AG09319 (cell line): ENCODE results near the gene DNAJC15.

Experiments used
- DNase-seq: peaks from one replicate; pipeline ENCODE4 v3.0.0-alpha.2; 2010; ENCODE audit warnings: low read depth; ENCODE audit errors: extremely low read depth
- TF ChIP-seq, protein P1 (sequence below): IDR thresholded peaks from 2 replicates; pipeline ENCODE4 v1.5.1; 2011; ENCODE audit warnings: low read depth, mild to moderate bottlenecking, inconsistent platforms, low read length, moderate library complexity

The DNAJC15 gene

GRCh38 chr13:43119206-43119605, 95.8 kb downstream of the DNAJC15 start:
- no peak for DNase-seq
- TF ChIP-seq, protein P1, sequence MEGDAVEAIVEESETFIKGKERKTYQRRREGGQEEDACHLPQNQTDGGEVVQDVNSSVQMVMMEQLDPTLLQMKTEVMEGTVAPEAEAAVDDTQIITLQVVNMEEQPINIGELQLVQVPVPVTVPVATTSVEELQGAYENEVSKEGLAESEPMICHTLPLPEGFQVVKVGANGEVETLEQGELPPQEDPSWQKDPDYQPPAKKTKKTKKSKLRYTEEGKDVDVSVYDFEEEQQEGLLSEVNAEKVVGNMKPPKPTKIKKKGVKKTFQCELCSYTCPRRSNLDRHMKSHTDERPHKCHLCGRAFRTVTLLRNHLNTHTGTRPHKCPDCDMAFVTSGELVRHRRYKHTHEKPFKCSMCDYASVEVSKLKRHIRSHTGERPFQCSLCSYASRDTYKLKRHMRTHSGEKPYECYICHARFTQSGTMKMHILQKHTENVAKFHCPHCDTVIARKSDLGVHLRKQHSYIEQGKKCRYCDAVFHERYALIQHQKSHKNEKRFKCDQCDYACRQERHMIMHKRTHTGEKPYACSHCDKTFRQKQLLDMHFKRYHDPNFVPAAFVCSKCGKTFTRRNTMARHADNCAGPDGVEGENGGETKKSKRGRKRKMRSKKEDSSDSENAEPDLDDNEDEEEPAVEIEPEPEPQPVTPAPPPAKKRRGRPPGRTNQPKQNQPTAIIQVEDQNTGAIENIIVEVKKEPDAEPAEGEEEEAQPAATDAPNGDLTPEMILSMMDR = no peak

- no peak for DNase-seq
- TF ChIP-seq, protein P1 = no peak
These were observed 99.4 kb downstream of the DNAJC15 start for GRCh38 chr13:43122791-43123190.

DNA sequence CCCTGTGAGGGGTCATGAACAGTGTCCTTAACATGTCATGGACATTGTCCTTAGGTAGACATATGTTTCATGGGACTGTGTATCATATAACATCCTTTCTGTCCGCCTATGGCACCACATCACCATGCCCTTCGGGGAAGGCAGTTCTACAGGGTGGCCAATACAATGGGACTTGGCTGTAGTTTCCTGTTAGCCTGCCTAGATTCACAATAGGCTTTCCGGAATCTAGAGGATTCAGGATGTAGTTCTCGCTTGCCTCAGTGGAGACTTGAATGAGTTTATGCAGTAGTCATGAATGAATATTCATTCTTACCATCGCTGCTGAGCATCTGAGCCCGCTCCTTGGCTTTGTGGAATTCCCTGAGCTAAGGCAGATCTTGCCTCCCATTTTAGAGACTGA, 100.5 kb downstream of the DNAJC15 start:
- TF ChIP-seq, protein P1 = no peak
- DNase-seq = no peak

- no peak for DNase-seq
- TF ChIP-seq, protein P1 = no peak
These were observed 101.1 kb downstream of the DNAJC15 start for GRCh38 chr13:43124490-43124889.

DNA sequence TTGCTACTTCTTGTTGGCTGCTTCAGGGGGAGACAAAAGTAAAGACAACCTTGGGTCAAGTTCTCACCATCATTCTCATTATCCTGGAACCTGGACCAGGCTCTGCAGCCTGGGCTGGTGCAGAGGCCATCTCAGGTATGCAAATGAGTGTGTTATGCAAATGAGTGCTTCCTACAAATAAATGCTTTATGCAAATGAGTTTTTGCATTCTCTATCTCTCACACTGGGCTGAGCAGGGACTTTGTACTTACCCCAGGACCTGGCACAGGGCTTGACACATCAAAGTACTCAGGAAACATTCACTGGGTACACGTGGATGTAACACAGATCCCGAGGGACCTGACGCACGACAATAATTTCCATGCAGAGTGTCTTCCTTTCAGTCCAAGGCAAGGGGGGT, 103.0 kb downstream of the DNAJC15 start:
- TF ChIP-seq, protein P1 = no peak
- DNase-seq = no peak

- TF ChIP-seq, protein P1 = no peak
- DNase-seq = no peak
These were observed 103.9 kb downstream of the DNAJC15 start for GRCh38 chr13:43127103-43127798.

DNA sequence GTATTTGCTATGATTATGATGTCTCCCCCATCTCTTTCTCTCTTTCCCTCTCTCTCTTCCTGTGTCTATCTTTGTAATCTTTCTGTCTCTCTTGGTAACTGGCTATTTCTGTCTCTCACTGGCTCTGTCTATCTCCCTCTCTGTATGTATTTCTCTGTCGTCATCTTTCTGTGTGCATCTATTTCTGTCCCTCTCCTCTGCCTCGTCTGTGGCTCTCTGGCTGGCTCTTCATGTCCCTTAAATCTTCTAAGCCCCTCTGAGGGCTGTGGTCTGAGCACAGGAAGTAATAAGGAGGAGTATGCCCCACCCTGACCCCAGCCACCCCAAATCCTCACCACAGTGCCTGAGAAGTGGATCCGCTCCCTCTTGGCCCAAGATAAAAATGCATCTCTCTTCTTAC, 104.4 kb downstream of the DNAJC15 start:
- TF ChIP-seq, protein P1 = no peak
- no peak for DNase-seq
